ENCODE measurements around the gene PLTP. TPM values are rescaled to one million over a fixed set of nuclear protein-coding genes. Genes with fewer than 3 reads are reported as not detected.

Gene PLTP
- total RNA-seq, 1 experiment from 2014 or later = 17.7 TPM

- ATAC-seq (no peak), DNase-seq (ENCODE audit: low read depth, low spot score) (no peak)
- in situ Hi-C loops (cut with HindIII; ENCODE audit: low pct_unique_long_range_greater_than_20kb, low sequenced_read_pairs) (no loop called here), intact Hi-C loops (cut with micrococcal nuclease; ENCODE audit: unreplicated experiment) (no loop called here)
- BruUV-seq (replicated peaks) = no TSS peak
- CTCF ChIA-PET = no interaction called here
- H3K4me3 ChIP-seq (ENCODE audit: low read depth in 2 of 2, low read length in 2 of 2) = no peak overlapping the region
- H3K36me3 ChIP-seq (ENCODE audit: control insufficient read depth, insufficient read depth, low read length) = no peaks in the 10 kb centered on the region; the same call in 1 of the 2 replicates
- no peaks in the 10 kb centered on the region for H3K9me3 ChIP-seq (ENCODE audit: control insufficient read depth, insufficient read depth, low read depth, low read length)
- POLR2A ChIA-PET = no interaction called here
- TF ChIP-seq SIN3A (IDR thresholded peaks at IDR 0.05; ENCODE audit: borderline replicate concordance, insufficient read depth, low read depth, low read length) (no peak), CTCF (IDR thresholded peaks at IDR 0.05) (no peak), POLR2AphosphoS5 (IDR thresholded peaks at IDR 0.05; ENCODE audit: low read depth, low read length) (no peak), TCF7L2 (IDR thresholded peaks at IDR 0.05; ENCODE audit: low read depth, low read length) (no peak), REST (IDR thresholded peaks at IDR 0.05; ENCODE audit: insufficient read depth in 1 of 2, low read depth in 2 of 2, low read length in 1 of 2) (no peak)
- H3K27ac ChIP-seq (ENCODE audit: low read length) = no peak overlapping the region
- H3K4me1 ChIP-seq (ENCODE audit: control insufficient read depth, insufficient read depth, low read length) = peaks cover 4% of the 10 kb centered on the region; the same call in 1 of the 2 replicates
- H3K27me3 ChIP-seq (ENCODE audit: control insufficient read depth, insufficient read depth, low read length) = no peaks in the 10 kb centered on the region
These were observed 28.1 kb upstream of the PLTP start for GRCh38 chr20:45940053-45940452.

- Histone ChIP-seq H3K9me3 (ENCODE audit: control insufficient read depth, insufficient read depth, low read depth, low read length) (no peaks in the 10 kb centered on the region), H3K36me3 (ENCODE audit: control insufficient read depth, insufficient read depth, low read length) (no peaks in the 10 kb centered on the region; the same call in 1 of the 2 replicates), H3K27me3 (ENCODE audit: control insufficient read depth, insufficient read depth, low read length) (no peaks in the 10 kb centered on the region), H3K27ac (ENCODE audit: low read length) (no peak overlapping the region), H3K4me3 (ENCODE audit: low read depth in 2 of 2, low read length in 2 of 2) (no peak overlapping the region), H3K4me1 (ENCODE audit: control insufficient read depth, insufficient read depth, low read length) (peaks cover 4% of the 10 kb centered on the region)
- ATAC-seq (no peak), DNase-seq (ENCODE audit: low read depth, low spot score) (no peak)
- ChIA-PET CTCF (interaction anchor here (0.6 kb wide), 2 partner anchors 15 to 37 kb away, joined by 4 to 13 read pairs; no protein-coding TSS in a partner anchor), POLR2A (no interaction called here)
- intact Hi-C loops (cut with micrococcal nuclease; ENCODE audit: unreplicated experiment) = no loop called here
- TF ChIP-seq REST (IDR thresholded peaks at IDR 0.05; ENCODE audit: insufficient read depth in 1 of 2, low read depth in 2 of 2, low read length in 1 of 2) (no peak), SIN3A (IDR thresholded peaks at IDR 0.05; ENCODE audit: borderline replicate concordance, insufficient read depth, low read depth, low read length) (no peak), TCF7L2 (IDR thresholded peaks at IDR 0.05; ENCODE audit: low read depth, low read length) (no peak), POLR2AphosphoS5 (IDR thresholded peaks at IDR 0.05; ENCODE audit: low read depth, low read length) (no peak), CTCF (IDR thresholded peaks at IDR 0.05) (no peak)
- in situ Hi-C loops (cut with HindIII; ENCODE audit: low pct_unique_long_range_greater_than_20kb, low sequenced_read_pairs) = no loop called here
- BruUV-seq (replicated peaks) = no TSS peak
These were observed 26.9 kb upstream of the PLTP start for GRCh38 chr20:45938727-45939438.

All from Panc1 (cell line).